HUDEP-2 (cell line): ENCODE measurements around the gene STAB1.

Experiments
- DNase-seq, 76 experiments: peaks; one replicate each; lab custom pipeline; 2025; ENCODE audit not compliant: unreplicated experiment in 76 of 76; lab: John Stamatoyannopoulos, UW

The STAB1 gene

DNA sequence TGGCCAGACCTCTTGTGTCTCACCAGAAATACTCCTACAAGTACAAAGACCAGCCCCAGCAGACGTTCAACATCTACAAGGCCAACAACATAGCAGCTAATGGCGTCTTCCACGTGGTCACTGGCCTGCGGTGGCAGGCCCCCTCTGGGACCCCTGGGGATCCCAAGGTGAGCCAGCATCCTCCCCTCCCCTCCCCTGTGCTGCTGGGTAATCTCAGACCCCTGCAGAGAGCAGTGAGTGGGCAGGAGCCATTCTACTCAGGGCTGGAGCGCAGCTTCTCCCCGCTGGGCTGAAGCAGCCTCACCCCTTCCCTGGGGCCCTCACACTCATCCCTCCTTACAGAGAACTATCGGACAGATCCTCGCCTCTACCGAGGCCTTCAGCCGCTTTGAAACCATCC is 9.8 kb downstream of the STAB1 start:
- no peak for DNase-seq

DNA sequence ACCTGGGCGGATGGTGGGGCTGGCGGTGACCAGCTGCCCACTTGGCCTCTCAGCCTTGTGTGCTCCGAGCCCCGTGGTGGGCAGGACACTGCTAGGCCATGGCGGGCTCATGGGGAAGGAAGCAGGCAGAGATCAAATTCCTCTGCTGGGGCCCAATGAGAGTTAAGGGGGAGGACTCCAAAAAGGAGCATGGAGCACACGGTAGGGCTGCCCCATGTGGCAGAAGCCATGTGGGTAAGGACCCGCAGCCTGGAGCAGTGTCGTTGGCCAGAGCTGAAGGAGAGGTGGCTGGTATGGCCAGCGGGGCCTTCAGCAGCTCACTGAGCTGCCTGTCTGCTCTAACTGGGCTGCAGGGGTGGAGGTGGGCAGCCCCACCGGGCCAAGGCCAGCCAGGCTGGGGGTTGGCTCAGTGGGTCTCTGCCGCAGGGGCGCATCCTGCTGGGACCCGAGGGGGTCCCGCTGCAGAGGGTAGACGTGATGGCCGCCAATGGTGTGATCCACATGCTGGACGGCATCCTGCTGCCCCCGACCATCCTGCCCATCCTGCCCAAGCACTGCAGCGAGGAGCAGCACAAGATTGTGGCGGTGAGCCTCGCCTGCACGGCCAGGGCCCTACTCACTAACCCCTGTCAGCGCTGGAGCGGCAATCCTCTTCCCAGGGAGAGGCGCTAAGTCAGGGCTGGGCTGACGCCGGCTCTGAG is 11.3 kb downstream of the STAB1 start:
- no peak for DNase-seq

DNA sequence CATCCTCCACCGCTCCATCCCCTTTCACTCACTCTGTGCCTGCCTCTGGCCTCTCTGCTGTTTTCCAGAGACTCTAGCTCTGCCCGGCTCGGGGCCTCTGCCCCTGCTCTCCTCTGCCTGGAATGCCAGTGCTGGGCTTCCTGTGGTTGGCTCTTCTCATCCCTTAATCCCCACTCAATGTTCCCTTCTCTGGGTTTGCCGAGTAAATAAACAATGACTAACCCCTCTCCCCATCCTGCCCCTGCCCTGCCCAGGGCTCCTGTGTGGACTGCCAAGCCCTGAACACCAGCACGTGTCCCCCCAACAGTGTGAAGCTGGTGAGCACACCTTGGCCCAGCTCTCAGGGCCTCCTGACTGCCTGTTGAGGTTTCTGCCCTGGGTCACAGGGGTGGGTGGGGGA is 12.2 kb downstream of the STAB1 start:
- DNase-seq: no peak

GRCh38 chr3:52509753-52510328 is 14.7 kb downstream of the STAB1 start:
- no peak for DNase-seq

DNA sequence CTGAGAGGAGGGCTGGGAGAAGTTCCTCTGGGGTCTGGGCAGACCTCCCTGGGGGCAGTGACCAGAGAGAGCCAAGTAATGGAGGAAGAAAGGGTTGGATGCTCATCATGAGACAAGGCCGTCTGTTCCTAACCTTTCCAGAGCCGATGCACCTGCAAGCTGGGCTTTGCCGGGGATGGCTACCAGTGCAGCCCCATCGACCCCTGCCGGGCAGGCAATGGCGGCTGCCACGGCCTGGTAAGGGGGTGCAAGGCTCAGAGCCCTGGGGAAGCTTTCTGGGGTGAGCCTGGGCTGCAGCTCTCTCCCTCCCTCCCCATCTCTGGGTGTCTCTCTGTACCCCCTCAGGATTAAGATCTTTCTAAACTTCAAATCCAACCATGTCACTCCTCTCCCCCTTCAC is 16.4 kb downstream of the STAB1 start:
- DNase-seq: no peak

DNA sequence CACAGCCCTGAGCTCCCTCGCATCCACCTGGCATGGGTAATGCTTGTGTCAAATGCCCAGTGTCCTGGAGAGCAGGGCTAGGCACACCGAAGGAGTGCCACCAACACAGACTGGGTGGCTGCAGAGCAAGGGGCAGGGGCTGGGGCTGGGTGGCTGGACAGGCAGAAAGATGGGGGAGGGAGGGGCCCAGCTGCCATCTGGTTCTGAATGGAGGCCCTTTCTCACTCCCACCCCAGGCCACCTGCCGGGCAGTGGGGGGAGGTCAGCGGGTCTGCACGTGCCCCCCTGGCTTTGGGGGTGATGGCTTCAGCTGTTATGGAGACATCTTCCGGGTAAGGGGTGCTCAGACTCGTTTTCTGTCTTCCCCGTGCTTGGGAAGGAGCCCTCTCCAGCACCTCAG is 17.0 kb downstream of the STAB1 start:
- no peak for DNase-seq

DNA sequence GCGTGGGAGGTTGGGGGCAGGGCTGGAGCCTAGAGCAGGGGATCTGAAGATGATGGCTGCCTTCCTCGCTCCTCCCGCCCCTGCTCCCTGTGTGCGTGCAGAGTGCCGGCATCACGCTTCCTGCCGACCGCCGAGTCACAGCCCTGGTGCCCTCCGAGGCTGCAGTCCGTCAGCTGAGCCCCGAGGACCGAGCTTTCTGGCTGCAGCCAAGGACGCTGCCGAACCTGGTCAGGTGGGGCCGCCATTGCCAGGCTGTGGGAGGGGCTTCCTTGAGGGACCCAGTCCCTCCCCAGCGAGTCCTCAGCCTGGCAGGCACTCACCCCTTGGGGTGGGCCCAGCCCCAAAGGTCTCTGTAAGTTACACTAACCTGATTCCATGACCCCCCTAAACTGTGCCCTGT is 17.6 kb downstream of the STAB1 start:
- DNase-seq: no peak

DNA sequence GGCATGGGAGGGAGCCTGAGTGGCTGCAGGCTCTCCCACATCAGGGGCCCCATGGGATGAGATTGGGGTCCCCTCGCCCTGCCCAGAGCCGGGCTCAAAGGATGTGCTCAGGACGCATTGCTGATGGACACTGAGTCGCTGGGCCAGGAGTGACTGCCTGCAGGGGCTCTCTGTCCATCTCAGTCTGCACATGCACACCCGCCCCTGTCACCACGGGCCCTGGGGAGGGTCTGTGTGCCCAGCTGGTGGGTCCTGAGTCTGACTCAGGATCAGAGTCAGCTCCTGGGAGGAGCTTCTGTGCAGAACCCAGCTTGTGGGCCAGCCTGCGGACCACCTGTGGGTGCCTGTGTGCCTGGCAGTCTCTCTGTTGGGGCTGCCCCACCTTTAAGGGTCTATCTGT is 18.1 kb downstream of the STAB1 start:
- DNase-seq: no peak

DNA sequence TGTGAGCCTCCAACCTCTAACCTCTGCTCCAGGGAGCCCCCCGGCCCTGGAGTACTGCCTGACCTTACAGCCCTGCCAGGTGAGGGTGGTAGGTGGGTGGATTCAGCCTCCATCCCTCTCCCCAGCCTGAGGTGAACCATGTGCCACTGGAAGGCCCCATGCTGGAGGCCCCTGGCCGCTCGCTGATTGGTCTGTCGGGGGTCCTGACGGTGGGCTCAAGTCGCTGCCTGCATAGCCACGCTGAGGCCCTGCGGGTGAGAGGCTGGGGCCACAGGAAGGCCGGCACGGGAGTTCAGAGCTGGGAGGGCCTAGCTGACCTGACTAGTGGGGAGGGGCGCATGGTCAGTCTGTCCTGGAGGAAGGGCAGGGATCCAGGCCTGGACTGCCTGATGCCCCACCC is 19.4 kb downstream of the STAB1 start:
- DNase-seq: no peak

DNA sequence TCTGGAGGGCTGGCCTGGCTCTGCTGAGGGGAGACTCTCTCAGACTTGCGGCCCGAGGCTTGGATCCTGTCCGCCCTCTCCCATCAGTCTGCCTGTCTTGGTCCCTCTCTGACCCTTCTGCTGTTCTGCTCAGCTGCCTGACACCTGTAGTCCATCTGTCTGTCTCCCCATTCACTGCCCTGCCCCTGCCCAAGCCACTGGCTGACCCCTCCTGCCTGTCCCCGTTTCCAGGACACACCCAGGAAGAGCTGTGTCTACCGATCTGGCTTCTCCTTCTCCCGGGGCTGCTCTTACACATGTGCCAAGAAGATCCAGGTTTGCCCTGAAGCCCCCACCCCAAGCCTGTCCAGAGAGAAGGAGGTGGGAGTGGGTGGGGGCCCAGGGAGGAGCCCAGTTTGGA is 20.1 kb downstream of the STAB1 start:
- no peak for DNase-seq

DNA sequence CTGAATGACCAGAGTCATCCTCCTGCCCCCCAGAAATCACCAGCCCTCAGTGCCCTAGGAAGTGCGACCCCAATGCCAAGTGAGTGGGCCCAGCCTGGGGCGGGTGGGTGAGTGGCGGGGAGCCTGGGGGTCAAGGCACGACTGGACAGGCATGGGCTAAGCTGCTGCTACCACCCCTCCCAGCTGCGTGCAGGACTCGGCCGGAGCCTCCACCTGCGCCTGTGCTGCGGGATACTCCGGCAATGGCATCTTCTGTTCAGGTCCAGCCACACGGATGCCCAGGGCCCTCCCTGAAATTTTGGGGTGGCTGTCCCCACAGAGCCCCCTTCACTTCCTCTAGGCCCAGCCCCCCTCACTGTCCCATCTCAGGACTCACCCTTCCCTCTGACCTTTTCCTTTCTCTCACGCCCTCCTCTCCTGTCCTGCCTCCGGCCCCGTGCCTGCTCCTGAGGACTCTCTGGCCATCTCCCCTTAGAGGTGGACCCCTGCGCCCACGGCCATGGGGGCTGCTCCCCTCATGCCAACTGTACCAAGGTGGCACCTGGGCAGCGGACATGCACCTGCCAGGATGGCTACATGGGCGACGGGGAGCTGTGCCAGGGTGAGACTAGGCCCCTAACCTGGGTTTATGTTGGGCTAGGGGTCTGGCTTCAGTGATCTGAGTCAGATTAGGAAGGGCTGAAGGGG is 21.5 kb downstream of the STAB1 start:
- no peak for DNase-seq

DNA sequence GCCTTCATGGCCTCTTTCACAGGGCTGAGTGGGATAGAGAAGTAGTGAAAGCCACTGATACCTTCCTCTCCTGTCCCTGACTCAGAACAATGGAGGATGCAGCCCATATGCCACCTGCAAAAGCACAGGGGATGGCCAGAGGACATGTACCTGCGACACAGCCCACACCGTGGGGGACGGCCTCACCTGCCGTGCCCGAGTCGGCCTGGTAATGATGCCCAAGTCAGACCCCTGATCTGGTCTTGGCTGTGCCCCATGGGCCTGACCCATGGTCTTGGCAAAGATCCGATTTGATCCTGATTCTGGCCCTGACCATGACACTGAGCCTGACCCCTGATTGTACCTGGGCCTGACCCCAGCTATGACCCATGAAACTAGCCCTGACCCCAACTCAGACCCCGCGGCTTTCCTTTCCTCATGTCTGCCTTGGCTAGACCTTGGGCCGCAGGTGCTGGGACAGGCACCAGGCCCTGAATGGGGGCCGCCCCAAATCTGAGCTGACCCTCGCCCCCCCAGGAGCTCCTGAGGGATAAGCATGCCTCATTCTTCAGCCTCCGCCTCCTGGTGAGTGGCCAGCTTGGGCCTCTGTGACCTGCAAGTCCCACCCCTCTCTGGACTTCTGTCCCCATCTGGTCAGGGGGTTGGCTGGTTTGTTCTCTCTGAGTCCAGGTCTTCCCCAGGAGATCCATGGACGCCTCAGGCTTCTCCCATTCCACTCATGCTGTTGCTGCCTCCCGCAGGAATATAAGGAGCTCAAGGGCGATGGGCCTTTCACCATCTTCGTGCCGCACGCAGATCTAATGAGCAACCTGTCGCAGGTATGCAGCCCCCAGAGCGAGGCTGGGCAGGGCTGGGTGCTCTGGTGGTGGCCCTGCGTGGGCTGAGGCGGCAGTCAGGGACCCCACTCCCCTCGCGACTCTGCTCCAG is 22.9 kb downstream of the STAB1 start:
- no peak for DNase-seq

- no peak for DNase-seq
These were observed 23.7 kb downstream of the STAB1 start for GRCh38 chr3:52518723-52519444.

GRCh38 chr3:52519445-52520140 is 24.5 kb downstream of the STAB1 start:
- DNase-seq: no peak

- DNase-seq: no peak
These were observed 25.1 kb downstream of the STAB1 start for GRCh38 chr3:52520141-52520667.

GRCh38 chr3:52520716-52521487 is 25.8 kb downstream of the STAB1 start:
- DNase-seq: no peak

- no peak for DNase-seq
These were observed 26.3 kb downstream of the STAB1 start for GRCh38 chr3:52521488-52521824.

- DNase-seq: no peak
These were observed 26.9 kb downstream of the STAB1 start for GRCh38 chr3:52521881-52522650.
